HG02759 (cell line): ENCODE results near the gene KCTD21.
"Not testable (repeated sequence)": the region's sequence is repeated elsewhere in the genome, so short reads cannot be mapped to it uniquely, and the experiment has no call there.

ENCODE experiments used
- ATAC-seq: cut with Tn5 transposase; IDR thresholded peaks from one replicate; pipeline ENCODE4 v1.9.1; 2021; ENCODE audit warnings: mild to moderate bottlenecking, moderate library complexity; ENCODE audit not compliant: unreplicated experiment

The KCTD21 gene

GRCh38 chr11:78188286-78189173, at the start of gene KCTD21, which contains the start of gene USP35:
Gene KCTD21 (minus strand): TSS chr11:78188626. CDS start chr11:78174554, 14,072 bp downstream.
Gene USP35 (plus strand): TSS chr11:78188919. CDS start chr11:78196246, 7,327 bp downstream.
- peak; percentile 96 for ATAC-seq

GRCh38 chr11:78237293-78238046, 49.0 kb upstream of the KCTD21 start:
- no peak for ATAC-seq

- ATAC-seq, result no peak
These were observed 45.6 kb upstream of the KCTD21 start for GRCh38 chr11:78234006-78234405.

- ATAC-seq, result not testable (repeated sequence)
These were observed 44.6 kb upstream of the KCTD21 start for GRCh38 chr11:78233046-78233445.

DNA sequence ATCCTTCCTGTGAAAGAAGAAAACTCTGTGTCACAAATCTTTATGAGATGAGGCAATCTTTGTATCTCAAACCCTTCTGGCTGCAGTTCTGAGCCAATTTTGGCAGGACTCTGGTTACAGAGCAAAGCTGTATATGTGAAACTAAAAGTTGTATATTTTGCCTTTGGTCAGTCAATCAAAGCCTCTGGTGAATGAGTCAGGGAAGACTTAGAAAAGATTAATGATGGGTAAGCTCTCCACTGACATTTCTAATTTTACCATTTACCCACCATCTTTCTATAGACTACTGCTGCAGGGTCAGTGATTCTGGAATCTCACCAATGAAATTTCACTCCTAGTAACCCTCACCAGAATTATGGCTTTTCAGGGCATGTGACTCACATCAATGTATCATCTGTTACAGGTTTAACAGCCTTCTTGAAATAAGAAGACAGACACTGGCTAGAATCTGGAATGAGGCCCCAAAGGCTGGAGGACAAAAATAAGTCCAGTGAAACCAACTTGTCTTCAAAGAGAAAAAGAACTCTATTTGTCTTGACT, 43.6 kb upstream of the KCTD21 start:
- ATAC-seq, result no peak

- ATAC-seq, result no peak
These were observed 41.9 kb upstream of the KCTD21 start for GRCh38 chr11:78230161-78230877.

DNA sequence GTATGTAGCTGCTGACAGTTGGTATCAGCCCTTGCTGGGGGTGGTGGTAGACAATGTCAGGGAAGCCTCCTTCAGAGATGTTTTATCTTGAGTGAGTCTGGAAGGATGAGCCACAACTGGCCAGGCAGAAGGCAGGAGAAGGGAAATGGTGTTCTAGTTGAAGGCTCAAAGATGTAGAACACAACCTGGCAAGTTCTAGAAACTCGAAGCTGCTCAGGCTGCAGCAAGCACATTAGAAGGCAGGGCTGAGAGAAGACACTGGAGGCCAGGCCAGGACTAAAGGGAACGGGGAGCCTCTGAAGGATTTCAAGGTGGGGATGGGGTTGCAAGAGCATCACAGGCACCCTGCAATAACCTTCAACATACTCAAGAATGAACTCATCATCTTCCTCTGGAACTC, 40.7 kb upstream of the KCTD21 start:
- no peak for ATAC-seq

- peak; percentile 51 for ATAC-seq
These were observed 40.0 kb upstream of the KCTD21 start for GRCh38 chr11:78228467-78228866.

GRCh38 chr11:78227921-78228320, 39.5 kb upstream of the KCTD21 start:
- no peak for ATAC-seq

DNA sequence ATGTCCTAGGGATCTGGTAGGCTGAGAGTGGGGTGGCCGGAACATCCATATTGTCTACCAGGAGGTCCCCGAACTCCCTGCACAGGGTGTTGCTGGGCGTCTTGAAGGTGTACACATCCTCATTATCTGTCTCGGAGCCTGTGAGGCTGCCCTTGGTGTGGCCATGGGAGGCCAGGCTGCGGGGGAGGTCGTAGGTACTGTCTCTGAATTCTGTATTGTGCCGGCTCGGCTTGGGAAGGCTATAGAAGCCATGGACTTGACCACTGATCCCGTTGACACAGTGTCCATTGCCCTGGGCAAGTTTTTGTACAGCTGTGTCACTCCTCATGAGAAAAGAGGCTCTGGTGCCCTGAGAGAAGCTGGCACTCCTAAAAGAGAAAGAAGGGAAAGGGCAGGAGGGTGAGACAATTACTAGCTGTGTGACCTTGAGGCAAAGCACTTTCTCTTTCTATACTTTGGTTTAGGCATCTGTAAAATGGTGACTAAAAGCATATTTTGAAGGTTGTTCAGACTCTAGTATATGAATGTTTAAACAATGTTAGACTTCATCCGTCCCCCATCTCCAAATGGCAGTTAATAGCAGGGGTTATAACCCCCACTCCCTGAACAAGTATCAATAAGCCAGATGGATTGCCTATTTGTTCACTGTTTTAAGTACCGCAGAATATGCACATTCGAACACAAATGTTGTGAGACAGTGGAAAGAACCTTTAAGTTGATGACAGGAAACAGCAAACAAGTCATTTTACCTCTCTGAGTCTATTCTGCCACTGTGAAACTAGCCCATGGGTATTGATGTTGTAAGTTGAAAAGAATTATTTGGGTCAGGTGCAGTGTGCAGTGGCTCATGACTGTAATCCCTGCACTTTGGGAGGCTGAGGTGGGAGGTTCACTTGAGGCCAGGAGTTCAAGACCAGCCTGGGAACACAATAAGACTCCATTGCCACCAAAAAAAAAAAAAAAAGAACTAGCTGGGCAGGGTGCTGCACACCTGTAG, 38.6 kb upstream of the KCTD21 start:
- ATAC-seq, result no peak

GRCh38 chr11:78224906-78225420, 36.5 kb upstream of the KCTD21 start:
- no peak for ATAC-seq

DNA sequence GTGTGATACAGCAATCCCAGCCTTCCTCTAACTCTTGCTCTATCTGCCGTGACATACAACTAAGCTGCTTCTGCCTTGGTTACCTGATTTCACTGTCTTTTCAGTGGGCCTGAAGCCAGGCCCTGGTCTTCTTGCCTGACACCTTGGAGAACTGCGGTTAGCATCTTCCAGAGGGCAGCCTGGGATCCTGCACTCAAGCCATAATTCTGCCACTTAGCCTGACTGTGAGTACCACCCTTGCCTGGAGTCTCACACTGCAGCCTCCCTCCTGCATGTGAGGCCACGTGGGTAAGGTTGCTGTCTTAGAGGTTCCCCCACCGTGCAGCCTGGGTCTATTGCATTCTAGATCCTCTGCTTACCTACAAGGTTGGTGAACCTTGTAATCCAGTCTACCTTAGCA, 36.1 kb upstream of the KCTD21 start:
- ATAC-seq, result no peak

DNA sequence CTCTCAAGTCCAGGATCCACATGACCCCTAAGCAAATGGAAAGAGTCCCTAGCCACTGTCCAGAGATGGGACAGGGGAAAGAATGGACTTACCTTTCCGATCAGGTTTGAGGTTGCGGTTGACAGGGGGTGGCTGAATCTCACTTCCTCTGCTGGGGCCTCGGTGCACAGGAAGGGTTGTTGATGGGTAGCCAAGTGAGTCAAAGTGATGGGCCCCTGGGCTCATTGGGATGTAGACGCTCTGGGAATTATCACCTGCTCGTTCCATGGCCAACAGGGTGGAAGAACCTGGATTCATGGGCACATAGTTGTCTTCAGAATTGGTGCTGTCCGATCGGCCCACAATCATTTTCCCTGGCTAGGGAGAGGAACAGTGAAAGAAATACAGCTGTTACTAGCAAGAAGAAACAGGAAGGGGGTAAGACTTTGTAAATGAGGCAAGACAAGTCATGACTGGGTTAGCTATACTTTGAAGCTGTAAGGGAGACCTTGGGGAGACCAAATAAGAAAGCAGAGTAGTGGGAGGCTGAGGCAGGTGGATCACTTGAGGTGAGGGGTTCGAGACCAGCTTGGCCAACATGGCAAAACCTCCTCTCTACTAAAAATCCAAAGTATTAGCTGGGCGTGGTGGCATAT, 35.0 kb upstream of the KCTD21 start:
- peak; percentile 83 for ATAC-seq

GRCh38 chr11:78222726-78223125, 34.3 kb upstream of the KCTD21 start:
- ATAC-seq, result not testable (repeated sequence)

DNA sequence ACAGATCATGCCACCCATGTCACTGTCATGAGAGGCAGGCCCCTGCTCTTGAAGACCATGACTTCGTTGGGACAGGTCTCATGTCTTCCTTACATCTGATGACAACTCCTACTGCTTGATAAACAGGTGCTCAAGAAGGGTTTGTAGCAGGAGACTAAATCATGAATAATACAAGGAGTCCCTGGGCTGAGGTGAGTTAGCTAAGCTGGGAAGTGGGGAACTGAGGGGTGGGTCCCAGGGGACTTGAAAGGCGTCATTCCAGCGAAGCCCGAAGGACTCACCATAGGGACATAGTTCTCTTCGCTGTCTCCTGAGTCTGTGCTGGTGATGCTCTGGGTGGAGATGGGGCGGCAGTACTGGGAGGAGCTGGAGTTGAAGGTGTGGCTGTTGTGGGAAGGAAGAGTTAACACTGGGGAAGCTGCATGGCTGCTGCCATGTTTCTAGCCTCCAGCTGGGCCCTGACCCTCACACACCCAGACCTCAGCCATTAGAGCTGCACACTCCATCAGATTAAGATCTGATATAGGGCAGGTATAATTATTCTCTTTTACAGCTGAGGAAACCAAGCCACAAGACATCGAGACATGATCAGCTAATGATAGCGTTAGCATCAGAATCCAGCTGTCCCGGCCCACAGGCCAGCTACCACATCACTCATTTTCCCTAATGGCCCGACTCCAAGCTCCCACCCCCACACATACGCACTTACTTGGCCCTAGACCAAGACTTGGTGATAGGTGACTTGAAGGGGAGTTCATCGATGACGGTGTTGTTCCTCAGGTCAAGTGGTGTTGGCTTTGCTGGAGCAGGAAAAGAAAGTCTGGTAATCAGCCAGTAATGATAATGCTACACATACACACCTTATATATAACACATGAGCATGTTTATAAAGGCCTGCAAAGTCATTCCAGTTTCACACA, 33.2 kb upstream of the KCTD21 start:
- ATAC-seq, result no peak

- no peak for ATAC-seq
These were observed 32.1 kb upstream of the KCTD21 start for GRCh38 chr11:78220218-78221157.
